ENCODE results near the gene WDR88.

GRCh38 chr19:33196446-33197193, 64.7 kb downstream of the WDR88 start:
- TF ChIP-seq CTCF (IDR thresholded peaks at IDR 0.05; ENCODE audit: low read length) (no peak), EZH2 (IDR thresholded peaks at IDR 0.05; ENCODE audit: borderline replicate concordance, low read length) (no peak)
